Jurkat, Clone E6-1 (cell line): ENCODE data around the gene L3MBTL4.
"Not testable (repeated sequence)": the region's sequence is repeated elsewhere in the genome, so short reads cannot be mapped to it uniquely, and the experiment has no call there.

Experiments used
- DNase-seq: peaks from one replicate; pipeline ENCODE4 v3.0.0-alpha.2; 2011; ENCODE audit warnings: low read depth, low spot score
- H3K4me3 ChIP-seq: 2 replicates; pipeline ENCODE4 v1.5.1; 2011; ENCODE audit warnings: mild to moderate bottlenecking, low read length, control low read depth, moderate library complexity

Gene L3MBTL4

DNA sequence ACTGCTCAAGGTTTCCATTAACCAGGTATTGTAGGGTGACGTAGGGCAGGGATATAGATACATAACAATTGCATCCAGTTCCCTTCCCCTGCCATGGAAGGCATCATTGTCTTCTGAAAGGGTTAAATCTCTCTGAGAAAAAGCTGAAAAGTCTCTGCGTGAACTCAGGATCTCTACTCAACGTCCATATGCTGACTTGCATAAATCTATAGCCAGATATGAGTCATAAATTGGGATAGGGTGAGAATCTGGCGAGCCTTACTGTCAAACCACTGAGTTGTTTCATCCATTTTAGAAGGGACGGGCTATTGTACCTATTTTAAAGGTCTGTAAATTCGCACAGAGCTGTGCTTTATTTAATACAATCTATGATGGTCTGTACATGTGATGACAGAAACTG, 258.3 kb downstream of the L3MBTL4 start:
- no peak overlapping the region for H3K4me3 ChIP-seq
- DNase-seq = no peak

DNA sequence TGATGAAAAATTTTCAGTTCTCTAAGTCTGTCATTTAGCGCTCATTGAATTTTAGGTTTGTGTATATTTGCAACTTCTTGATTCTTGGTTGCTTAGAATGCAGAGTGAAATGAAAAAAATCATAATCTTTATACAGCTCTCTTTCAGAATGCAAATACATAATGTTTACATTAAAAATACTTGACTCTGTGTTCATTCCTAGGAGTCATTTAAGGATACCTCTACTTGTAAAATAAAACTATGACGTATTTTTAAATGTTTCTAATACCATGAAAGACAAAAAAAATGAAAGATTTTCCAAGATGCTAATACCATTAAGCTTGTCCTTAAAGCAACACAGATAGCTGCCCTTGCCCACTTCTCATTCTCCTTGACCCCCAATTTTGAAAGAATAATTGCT, 259.0 kb downstream of the L3MBTL4 start:
- no peak for DNase-seq
- H3K4me3 ChIP-seq = no peak overlapping the region

DNA sequence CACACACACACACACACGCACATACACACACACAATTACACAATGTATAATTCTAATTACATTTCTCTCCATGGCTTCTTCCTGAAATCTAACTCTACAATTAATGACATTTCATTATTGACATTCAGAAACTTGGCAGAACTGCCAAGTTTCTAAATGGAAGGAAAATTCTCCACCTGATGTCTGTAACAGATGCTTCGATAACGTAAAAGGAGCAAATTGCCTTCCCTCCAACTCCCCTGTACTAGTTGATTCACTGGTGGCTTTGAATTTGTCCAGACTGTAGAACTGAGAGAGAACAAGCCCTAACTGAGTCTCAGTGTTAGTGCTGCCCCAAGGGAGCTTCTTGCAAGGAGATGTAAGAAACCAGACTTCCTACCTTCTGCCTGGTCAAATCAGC, 264.3 kb downstream of the L3MBTL4 start:
- no peak for DNase-seq
- no peak overlapping the region for H3K4me3 ChIP-seq

DNA sequence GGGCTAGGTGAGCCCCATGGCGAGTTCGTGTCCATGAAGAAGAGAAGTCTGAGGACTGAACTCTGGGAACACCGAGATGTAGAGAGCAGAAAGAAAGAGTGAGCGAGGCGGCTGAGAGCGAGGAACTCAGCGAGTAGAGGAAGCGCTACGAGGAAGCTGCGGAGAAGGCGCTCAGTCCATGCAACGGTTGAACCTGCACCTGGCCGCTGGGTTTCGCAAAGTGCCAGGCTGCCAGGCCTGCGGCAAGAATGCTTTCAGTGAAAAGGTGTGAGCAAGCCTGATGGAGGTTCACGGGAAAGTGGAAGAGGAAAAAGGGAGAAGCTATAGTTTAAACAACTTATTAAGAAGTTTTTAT, 268.4 kb downstream of the L3MBTL4 start:
- DNase-seq = no peak
- H3K4me3 ChIP-seq = no peak overlapping the region

DNA sequence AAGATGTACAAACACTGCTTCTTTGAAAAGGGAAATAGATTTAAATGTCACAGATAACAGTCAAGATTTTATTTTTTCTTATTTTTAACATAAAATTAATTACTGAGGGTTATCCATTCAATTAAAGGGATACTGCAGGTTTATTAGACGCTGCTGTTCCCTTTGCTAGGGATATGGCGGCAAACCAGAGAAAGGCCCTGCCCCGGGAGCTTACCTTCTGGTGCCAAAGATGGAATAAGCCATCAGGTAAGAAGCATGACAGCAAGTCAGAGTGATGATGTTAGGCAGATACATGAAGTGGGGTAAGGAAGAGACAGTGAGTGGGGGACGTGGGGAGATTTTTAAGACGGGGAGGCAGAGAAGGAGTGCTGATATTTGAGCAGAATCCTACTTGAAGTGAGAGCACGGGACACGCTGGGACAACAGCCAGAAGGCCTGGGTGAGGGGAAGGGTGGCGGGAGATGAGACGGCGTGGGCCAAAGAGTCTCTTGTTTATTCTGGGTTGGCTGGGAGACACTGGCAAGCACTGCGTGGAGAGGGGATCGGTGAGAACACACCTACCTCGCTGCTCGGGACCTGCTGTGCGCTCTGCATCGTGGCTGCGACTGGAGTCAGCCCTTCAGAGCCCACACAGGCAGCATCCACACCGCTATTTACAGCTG, 268.9 kb downstream of the L3MBTL4 start:
- H3K4me3 ChIP-seq = no peak overlapping the region
- no peak for DNase-seq

DNA sequence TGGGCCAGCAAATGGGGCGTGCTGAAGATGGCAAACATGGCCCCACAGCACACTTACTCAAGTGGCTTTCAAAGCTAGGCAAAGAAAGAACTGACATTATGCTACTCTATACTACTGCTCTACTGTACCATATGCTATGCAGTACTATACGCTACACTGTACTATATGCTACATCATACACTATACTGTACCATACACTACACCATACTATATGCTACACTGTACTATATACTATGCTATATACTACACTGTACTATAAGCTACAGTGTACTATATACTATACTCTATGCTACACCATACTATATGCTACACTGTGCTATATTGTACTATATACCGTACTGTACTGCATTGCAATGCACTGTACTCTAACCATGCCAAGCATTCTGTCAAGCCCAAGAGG, 275.7 kb downstream of the L3MBTL4 start:
- H3K4me3 ChIP-seq = no peak overlapping the region

DNA sequence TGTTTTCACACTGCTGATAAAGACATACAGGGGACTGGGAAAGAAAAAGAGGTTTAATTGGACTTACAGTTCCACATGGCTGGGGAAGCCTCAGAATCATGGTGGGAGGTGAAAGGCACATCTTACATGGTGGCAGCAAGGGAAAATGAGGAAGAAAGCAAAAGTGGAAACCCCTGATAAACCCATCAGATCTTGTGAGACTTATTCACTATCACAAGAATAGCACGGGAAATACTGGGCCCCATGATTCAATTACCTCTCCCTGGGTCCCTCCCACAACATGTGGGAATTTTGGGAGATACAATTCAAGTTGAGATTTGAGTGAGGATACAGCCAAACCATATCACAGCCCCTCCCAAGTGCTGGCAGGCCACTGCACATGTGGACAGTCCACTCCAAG, 278.8 kb downstream of the L3MBTL4 start:
- not testable (repeated sequence) for H3K4me3 ChIP-seq

More for the DNA sequence above, 275.7 kb downstream of the L3MBTL4 start:
- DNase-seq = no peak

DNA sequence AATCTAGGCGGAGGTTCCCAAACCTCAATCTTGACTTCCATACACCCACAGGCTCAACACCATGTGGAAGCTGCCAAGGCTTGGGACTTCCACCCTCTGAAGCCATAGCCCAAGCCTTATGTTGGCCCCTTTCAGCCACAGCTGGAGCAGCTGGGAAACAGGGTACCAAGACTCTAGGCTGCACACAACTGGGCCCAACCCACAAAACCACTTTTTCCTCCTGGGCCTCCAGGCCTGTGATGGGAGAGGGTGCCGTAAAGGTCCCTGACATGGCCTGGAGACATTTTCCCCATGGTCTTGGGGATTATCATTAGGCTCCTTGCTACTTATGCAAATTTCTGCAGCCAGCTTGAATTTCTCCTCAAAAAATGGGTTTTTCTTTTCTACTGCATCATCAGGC, 279.7 kb downstream of the L3MBTL4 start:
- DNase-seq, H3K4me3 ChIP-seq: not testable (repeated sequence)

More for the DNA sequence above, 278.8 kb downstream of the L3MBTL4 start:
- DNase-seq = not testable (repeated sequence)

DNA sequence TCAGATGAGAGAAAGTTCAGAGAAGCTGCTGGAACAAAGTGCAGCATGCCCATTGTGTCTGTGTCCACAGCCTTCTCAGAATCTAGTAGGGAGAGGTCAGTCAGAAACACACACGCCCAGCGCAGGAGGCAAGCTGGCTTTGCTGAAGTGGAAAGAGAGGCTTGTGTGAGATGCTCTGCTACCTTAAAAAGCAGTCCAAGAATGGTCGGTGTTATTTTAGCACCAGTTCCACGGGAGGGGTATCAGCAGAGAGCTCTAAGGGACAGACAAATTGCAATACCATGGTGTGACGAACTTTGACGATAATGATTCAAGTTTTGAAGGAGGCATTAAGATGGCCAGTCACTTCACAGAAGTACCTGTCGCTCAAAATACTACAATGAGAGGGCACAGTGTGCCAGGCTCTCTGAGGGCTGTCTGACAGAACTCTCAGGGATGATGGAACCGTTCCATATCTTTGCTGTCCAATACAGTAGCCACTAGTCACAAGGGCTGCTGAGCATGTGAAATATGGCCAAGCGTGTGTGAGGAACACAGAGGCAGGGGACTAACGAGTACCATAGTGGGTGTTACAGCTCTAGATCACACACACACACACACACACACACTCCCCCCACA, 281.9 kb downstream of the L3MBTL4 start:
- DNase-seq = no peak

DNA sequence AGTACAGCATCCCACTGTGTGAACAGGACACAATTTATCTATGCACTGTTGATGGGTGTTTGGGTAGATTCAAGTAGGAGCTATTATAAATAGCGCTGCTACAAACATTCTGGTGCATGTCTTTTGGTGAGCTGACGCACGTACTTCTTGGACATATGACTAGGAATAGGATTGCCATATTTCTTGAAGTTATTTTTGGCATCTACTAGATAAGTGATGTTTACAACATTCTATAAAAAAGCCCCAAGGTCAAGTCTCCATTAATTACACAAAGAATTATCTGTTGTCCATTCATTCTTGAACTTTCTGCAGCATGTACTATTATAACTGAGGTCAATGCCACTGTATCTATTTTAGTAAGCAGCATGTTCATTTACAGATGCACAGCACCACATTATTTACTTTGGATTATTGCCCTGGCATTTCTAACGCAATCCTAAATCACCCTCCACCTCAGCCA, 293.9 kb downstream of the L3MBTL4 start:
- no peak for DNase-seq
- no peak overlapping the region for H3K4me3 ChIP-seq

More for the DNA sequence above, 281.9 kb downstream of the L3MBTL4 start:
- H3K4me3 ChIP-seq = no peak overlapping the region

DNA sequence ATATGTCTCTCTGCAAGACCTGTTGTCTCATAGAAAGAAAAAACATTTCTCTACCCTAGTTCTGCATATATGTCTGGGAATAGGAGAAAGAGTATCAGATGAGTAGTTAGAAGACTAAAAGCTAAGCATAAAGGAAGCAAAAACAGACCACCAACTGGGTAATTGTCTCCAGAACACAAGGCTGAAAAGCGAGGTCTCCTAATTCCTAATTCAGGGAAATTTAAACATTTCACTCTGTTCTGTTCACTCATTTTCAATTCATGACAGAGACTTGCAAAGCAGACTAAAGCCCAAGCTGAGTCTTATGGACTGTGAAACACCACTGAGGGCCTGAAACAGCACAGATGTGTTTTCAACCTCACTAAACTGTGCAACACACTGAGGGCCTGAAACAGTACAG, 294.9 kb downstream of the L3MBTL4 start:
- no peak for DNase-seq
- no peak overlapping the region for H3K4me3 ChIP-seq

DNA sequence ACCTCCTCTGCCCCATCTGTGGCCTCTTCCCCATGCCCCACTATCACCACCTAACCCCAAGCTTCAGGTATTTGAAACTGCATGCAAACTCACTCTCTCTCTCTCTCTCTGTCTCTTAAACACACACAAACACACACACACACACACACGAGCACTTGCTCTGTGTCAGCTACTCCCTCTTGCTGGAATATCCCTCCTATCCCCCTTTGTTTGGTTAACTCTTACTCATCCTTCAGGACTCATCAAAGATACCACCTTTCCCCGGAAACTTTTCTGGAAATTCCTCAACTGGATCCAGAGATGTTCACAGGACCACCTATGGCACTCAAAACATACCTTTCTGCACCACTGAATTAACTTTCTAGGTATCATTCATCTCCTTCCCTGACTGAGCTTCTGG, 296.6 kb downstream of the L3MBTL4 start:
- no peak for DNase-seq
- no peak overlapping the region for H3K4me3 ChIP-seq

DNA sequence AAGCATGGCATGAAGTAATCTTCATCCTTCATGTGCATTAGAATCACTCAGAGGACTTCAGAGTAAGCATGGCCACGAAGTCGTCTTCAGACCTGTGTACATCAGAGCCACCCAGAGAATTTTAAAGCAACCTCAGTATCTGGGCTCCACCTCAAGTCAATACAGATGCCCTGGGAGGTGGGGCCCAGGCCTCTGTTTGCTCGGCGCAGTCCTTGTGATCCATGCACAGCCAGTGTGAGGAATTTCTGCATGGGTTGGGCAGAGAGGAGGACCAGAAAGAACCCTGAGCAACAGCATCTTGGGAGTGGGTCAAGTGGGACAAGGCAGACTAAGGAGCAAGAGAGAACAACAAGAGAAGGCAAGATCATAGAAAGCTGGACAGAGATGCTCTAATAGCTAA, 299.0 kb downstream of the L3MBTL4 start:
- no peak for DNase-seq
- no peak overlapping the region for H3K4me3 ChIP-seq

DNA sequence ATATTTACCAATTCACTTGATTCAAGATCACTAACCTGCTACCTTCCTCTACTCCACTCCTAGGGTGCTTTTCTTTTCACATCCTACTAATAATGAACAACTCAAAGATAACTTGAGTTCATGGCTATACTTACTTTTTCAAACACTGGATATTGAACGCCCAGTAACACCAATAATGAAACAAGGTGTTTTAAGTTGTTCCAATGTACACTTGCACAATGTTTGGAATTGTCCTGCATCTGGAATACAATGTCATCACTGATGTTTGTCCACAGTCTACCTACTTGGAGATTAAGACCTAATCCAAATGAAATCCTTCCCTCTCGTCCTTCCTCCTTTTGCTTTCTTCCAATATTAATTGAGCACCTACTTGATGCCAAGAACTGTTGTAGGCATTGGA, 301.1 kb downstream of the L3MBTL4 start:
- DNase-seq = no peak
- H3K4me3 ChIP-seq = no peak overlapping the region

DNA sequence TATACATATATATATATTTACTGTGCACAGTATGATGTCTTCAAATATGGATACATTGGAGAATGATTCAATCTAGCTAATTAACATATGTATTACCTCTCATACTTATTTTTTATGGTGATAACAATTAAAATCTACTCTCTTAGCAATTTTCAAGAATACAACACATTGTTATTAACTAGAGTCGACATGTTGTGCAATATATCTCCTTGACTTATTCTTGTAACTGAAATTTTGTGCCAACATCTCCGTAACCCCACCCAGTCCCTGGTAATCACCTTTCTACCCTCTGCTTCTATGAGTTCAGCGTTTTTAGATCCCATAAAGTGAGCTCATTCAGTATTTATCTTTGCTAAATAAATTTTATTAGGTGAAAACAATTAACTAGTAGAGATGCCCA, 303.0 kb downstream of the L3MBTL4 start:
- no peak for DNase-seq
- H3K4me3 ChIP-seq = no peak overlapping the region

DNA sequence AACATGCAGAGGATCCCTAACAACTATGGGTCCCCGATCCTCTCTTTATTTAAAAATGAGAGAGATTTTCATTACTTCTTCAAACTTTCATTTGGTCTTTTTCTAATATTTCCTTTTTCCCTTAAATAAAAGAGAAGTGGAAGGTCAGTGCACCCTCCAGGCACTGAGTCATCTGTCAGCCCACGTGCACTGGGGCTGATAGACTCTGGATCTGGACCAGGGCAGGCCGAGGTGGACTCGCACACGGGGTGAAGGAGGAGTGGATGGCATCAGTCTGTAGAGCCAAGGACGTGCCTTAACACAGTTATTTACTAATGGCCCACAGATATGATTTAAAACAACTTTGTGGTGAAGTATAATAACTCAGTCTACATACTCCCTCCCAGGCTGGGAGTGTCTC, 305.0 kb downstream of the L3MBTL4 start:
- DNase-seq = no peak
- H3K4me3 ChIP-seq = no peak overlapping the region

DNA sequence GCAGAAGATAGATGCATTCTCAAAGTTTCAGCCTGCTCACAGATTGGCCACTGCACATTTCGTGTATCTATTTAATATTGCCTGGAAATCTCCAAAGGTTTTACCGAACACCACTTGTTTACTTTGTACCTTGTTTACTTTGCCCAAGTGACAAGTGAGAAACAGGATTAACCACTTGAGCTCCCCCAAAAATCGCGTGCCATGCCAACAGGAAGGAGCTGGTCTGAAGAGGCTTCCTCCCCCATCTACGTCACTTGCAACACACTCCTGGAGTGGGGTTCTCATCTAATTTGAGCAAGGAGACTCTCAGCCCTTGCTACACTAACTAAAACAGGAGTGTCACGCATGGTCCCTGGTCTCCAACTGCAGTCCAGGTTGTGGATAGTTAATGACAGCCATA, 306.9 kb downstream of the L3MBTL4 start:
- H3K4me3 ChIP-seq = no peak overlapping the region
- no peak for DNase-seq

DNA sequence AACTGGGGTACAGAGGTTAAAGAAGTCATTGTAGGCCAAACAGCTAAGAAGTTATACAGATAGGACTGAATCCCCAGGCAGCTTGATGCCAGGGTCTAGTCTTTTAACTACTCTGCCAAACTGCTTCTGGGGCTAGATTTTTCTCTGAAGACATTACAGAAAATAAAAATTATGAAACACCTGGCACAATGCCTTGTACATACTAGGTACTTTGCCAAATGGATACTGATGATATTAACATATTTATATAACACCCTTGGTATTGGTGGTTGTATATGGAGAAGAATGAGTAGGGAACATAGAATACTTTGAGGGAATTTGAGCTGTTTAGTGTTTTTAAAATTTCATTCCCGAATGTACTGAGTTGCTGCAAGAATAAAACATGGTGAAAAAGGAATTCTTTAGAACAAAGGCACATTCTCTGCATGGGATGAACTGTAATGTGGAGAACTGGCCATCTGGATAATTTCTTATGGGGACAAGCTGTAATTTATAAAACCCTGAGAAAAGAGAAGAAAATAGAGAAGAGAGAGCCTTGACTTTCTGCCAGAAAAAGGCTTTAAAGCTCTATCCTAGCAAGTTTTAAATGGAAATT, 308.5 kb downstream of the L3MBTL4 start:
- no peak overlapping the region for H3K4me3 ChIP-seq
- no peak for DNase-seq

DNA sequence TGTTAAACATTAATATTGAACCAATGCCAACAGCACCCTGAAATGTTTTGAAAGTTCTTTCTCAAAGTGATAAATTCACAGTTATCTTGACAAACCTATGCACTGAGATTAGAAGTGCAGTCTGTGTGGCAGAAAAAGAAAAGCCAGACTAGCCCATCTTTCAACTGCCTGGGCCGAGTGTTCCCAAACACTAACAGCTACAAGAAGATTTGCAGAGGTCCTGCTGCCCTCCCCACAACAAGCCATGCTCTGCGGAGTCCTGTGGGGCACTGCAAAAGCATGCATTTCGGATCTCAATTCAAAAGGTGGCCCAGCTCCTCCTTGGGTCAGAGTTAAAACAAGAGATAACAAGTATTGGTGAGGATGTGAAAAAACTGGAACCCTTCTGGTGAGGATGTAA, 311.0 kb downstream of the L3MBTL4 start:
- DNase-seq = no peak
- no peak overlapping the region for H3K4me3 ChIP-seq

DNA sequence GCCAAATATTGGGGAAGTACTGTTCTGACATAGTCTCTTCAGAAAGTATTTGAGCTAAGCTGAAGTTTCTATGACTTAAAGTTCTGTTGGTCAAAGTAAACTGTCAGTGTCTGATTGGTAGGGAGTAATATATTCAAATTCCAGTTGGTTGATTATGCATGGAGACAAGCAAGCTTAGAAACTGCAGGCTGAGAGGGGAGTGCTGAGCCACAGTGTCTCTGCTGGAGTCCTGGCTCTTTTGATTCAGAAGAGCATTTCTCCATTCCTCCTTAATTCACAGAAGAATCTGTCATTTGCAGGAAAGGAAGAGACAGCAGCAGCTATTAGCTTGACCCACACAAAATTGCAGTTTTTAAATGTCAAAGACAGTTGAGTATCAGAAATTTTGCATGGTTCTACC, 318.0 kb downstream of the L3MBTL4 start:
- no peak for DNase-seq
- H3K4me3 ChIP-seq = no peak overlapping the region

DNA sequence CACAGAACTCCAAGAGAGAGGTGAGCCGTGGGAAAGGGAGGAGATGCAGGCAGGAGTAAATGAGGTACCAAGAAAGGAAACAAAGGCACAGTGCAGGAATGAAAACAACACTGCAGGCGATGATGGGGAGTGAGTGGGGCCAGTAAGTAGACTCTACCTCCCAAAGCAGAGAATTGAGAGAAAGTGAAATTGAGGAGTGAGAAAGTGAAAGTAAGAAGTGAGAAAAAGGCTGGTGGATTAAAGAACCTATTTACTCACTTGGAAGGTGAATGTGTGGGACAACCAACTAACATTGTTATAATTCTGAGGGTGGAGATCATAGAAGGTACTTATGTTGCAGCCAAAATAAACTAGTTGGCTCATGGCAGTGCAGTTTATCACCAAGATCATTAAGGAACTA, 326.3 kb downstream of the L3MBTL4 start:
- DNase-seq = no peak
- H3K4me3 ChIP-seq = no peak overlapping the region
